ENCODE measurements around the gene CDK2.
"Not testable (repeated sequence)": the region's sequence is repeated elsewhere in the genome, so short reads cannot be mapped to it uniquely, and the experiment has no call there.

The CDK2 gene

DNA sequence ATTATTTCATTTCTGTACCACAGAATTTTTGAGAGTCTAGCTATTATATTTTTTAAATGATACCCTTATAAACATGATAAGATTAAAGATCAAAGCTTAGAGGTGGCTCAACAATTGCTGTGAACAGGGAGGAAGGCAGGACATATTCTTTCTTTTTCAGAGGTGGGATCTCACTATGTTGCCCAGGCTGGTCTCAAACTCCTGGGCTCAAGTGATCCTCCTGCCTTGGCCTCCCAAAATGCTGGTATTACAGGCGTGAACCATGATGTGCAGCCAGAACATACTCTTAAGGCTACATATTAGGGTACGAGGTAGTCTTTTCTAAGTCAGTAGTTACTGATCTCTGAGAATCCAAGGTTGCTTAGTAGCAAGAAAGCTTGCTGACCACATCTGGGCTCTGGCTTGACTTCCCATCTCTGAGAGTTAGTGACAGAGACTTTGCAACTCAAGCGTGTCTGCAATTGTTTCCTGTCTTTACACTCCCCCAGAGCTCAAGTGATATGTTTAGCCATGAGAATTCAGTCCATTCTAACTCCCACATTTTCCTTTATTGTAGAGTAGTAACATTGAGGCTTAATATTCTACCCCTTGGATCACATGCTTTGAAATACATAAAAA is 15.8 kb downstream of the CDK2 start:
- no peak for DNase-seq

GRCh38 chr12:55983232-55983842 is 16.7 kb downstream of the CDK2 start:
- no peak for DNase-seq

DNA sequence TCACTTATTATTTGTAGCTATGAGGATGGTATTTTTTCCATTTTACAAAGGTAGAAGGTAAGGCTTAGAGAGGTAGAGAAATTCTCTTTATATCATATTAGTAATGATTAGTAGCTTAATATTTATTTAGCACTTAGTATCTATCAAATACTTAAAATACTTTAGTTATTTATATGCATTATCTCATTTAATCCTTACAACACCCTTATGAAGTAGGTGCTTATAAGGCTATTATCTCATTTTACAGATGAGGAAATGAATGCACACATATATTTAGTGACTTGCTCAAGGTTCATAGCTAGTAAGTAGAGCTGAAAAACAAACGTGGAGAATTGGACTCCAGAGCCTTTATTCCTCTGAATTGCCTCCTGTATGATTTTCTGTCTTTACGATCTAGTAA is 18.2 kb downstream of the CDK2 start:
- no peak for DNase-seq

- no peak for DNase-seq
These were observed 18.7 kb downstream of the CDK2 start for GRCh38 chr12:55985341-55985740.

- DNase-seq = not testable (repeated sequence)
These were observed 19.3 kb downstream of the CDK2 start for GRCh38 chr12:55985976-55986375.

DNA sequence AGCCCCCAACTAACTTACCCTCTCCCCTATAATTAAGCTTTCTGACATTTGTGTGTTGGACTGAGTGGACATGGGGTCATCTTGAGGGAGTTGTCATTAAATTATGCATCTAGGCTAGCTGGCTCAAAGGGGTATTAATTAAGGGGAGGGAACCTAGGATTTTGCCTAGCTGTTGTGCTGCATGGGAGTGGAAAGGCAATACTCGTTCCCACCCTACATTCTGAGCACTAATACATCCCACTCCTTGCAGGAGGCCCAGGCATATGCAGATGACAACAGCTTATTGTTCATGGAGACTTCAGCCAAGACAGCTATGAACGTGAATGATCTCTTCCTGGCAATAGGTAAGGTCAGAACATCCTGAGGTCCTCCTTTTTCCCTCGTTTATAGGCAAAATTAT is 24.5 kb downstream of the CDK2 start:
- DNase-seq = no peak

- no peak for DNase-seq
These were observed 26.7 kb downstream of the CDK2 start for GRCh38 chr12:55993230-55993853.

DNA sequence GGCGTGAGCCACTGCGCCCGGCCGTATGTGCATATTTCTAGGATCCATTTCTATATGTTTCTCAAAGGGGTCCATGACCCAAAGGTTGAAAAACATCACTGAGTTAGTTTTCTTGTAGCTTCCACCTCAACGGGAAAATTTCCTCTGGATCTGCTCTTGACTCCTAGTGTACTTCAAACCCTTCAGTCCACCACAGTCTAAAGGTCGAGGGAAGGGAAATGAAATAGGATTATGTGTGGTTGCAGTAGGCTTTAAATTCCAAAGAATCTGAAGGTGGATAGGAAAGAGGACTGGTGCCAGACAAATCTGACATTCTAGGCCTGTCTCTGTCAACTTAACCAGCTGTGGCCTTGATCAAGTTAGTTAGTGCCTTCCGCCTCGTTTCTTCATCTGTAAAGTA is 28.7 kb downstream of the CDK2 start:
- no peak for DNase-seq

DNA sequence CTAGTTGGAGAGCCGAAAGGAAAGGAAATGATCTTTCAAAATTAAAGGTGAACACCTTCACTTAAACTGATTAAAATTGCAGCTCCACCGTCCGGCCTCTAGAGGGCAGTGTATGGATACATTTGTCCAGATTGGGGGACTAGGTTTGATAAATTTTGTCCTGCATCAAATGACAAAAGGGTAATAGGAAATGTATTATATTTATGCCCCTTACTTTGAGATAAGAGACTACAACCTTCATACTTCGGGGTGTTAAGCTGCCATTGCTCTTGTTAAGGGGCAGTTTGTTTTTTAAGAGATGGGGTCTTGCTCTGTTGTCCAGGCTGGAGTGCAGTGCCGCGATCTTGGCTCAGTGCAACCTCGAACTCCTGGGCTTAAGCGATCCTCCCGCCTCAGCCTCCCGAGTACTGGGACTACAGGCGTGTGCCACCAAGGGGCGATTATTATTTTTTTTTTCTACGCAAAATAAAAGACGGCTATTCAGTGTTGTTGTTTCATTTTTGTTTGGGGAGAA is 29.6 kb downstream of the CDK2 start:
- peak; percentile 24 for DNase-seq

GRCh38 chr12:55996715-55997534 is 30.3 kb downstream of the CDK2 start, which contains the start of gene SUOX:
SUOX (plus strand) TSS chr12:55997276; CDS start chr12:56002222, 4,946 bp downstream.
- DNase-seq = peak; percentile 77

GRCh38 chr12:55997535-55997859 is 30.9 kb downstream of the CDK2 start:
- no peak for DNase-seq

DNA sequence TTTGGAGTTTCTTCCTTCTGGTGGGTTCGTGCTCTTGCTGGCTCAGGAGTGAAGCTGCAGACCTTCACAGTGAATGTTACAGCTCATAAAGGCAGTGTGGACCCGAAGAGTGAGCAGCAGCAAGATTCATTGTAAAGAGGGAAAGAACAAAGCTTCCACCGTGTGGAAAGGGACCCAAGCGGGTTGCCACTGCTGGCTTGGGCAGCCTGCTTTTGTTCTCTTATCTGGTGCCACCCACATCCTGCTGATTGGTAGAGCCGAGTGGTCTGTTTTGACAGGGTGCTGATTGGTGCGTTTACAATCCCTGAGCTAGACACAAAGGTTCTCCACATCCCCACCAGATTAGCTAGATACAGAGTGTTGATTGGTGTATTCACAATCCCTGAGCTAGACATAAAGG is 32.9 kb downstream of the CDK2 start:
- DNase-seq = not testable (repeated sequence)

DNA sequence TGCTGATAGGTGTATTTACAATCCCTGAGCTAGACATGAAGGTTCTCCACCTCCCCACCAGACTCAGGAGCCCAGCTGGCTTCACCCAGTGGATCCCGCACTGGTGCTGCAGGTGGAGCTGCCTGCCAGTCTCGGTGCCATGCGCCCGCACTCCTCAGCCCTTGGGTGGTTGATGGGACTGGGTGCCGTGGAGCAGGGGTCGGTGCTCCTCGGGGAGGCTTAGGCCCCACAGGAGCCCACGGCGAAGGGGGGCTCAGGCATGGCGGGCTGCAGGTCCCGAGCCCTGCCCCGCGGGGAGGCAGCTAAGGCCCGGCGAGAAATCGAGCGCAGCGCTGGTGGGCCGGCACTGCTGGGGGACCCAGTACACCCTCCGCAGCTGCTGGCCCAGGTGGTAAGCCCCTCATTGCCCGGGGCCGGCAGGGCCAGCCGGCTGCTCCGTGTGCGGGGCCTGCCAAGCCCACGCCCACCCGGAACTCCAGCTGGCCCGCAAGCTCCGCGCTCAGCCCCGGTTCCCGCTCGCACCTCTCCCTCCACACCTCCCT is 33.4 kb downstream of the CDK2 start:
- not testable (repeated sequence) for DNase-seq

- no peak for DNase-seq
These were observed 35.0 kb downstream of the CDK2 start for GRCh38 chr12:56001487-56002100.

DNA sequence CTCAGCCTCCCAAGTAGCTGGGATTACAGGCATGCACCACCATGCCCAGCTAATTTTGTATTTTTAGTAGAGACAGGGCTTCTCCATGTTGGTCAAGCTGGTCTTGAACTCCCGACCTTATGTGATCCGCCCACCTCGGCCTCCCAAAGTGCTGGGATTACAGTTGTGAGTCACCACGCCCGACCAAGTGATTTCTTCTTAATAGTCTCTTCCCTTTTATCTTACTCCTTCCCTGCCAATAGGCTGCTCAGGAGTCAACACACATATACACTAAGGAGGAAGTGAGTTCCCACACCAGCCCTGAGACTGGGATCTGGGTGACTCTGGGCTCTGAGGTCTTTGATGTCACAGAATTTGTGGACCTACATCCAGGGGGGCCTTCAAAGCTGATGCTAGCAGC is 36.7 kb downstream of the CDK2 start:
- not testable (repeated sequence) for DNase-seq

DNA sequence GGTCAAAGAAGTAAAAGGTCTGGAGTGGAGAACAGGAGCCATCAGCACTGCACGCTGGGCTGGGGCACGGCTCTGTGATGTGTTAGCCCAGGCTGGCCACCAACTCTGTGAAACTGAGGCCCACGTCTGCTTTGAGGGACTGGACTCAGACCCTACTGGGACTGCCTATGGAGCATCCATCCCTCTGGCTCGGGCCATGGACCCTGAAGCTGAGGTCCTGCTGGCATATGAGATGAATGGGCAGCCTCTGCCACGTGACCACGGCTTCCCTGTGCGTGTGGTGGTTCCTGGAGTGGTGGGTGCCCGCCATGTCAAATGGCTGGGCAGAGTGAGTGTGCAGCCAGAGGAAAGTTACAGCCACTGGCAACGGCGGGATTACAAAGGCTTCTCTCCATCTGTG is 37.6 kb downstream of the CDK2 start:
- DNase-seq = no peak

GRCh38 chr12:56007564-56008559 is 41.2 kb downstream of the CDK2 start:
- DNase-seq = peak; percentile 23

GRCh38 chr12:56010111-56010570 is 43.5 kb downstream of the CDK2 start:
- no peak for DNase-seq

GRCh38 chr12:56011509-56012090 is 45.0 kb downstream of the CDK2 start:
- DNase-seq = no peak

DNA sequence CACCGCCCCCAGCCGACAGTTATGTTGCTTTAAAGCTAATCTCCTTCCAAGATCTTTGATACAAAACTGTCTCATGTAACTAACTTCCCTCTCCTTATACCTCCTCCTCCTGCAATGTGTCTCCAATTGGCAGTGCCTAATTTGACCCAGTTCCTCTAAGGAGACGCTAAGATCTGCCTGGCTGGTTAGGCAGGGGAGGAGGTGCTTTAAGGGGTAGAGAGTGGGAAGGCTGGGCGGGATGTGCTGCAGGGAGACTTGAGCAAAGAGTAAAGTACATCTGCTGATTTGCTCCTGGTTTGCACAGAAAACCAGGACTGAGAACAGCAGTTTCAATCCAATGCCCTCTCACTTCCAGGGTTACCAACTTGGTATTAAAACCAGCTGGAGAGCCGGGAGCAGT is 46.9 kb downstream of the CDK2 start:
- DNase-seq = no peak

- peak; percentile 73 for DNase-seq
These were observed 47.6 kb downstream of the CDK2 start for GRCh38 chr12:56014205-56014604.

All from DMS79 (cell line).